Activated CD4-positive, CD25-positive, alpha-beta regulatory T cell treated with anti-CD3 and anti-CD28 coated beads, Interleukin-2, amount 50 U/mL, for 16 hours (primary cell): ENCODE results near the gene PTPRM.

Source experiments
- DNase-seq: peaks from one replicate; pipeline ENCODE4 v3.0.0-alpha.2; 2020; ENCODE audit warnings: low read depth, low spot score

The PTPRM gene

DNA sequence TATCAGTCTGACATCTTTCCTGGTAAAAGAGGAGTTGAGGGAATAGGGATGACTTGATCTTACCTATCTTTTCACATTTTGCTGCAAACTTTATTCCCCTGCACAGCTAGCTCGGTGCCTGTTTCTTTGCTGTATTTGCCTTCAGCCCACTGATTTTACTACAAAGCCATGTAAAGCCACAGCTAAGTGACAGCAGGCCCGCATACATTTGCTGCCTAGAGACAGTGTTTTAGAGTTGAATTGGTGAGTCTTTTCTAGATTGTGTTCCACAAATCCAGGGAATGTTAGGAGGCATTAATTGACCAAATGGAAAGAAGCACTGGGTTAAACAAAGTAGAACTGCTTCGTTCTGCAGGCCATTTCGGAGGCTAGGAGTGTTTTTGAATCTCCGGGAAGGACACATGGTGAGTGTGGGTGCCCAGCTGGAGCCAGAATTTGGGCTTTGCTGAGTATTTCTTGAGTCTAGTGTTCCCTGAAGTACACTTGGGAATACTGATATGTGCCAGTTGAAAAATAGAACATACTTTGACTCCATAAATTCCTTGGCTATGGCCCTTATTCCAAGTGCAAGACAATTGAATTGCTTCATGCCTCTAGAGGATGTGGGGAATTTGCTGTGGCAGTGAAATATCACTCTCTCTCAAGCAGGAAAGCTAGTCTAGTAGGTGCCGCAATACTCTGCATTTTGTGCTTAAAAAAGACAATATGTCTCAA, 329.8 kb downstream of the PTPRM start:
- no peak for DNase-seq

DNA sequence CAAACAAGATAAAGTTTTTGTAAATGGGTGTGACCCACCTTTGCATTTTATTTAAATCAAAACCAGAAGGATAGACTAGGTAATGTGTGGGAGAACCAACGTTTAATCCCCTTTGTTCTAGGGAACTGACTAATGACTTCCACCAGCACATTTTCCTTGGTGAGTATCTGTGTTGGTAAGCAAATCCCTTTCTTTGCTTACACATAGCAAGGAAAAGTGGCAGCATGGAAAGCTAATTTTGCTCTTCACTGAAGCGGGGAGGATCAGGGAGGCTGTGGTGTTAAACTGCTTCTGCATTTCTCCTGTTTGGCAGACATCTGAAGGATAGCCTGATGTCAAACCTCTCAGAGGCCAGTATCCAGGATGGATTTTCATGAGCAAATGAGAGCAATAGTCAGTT, 331.1 kb downstream of the PTPRM start:
- DNase-seq: no peak

- DNase-seq: no peak
These were observed 332.0 kb downstream of the PTPRM start for GRCh38 chr18:7899078-7899477.

DNA sequence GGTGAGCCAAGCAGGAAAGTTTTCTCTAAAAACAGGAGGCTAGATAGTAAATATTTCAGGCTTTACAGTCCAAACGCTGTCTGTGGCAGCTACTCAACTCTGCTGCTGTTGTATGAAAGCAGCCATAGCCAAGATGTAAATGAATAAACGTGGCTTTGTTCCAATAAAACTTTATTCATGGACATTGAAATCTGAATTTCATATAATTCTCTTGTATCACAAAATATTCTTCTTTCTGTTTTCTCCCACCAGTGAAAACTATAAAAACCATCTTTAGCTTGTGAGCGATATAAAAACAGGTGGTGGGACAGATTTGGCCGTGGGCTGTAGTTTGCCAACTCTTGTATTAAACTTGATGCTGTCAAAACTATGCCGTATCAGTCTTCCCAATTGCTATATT, 333.0 kb downstream of the PTPRM start:
- no peak for DNase-seq

DNA sequence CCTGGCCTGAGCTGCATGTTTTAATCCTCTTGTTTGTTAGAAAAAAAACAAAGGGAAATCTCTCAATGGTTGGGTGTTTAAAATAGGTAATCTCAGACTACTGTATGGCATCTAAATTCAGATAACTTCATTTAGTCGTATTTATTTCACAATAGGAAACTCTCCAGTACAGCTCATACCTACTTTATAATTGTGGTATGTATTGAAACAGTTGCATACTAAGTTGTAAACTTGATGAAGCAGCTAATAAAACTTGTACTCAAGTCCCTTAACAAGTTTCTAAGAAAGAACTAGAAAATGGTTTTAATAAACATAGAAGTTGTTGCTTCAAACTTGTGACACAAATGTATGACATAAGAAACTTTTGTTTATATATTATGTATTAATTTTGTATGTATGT, 334.5 kb downstream of the PTPRM start:
- no peak for DNase-seq

DNA sequence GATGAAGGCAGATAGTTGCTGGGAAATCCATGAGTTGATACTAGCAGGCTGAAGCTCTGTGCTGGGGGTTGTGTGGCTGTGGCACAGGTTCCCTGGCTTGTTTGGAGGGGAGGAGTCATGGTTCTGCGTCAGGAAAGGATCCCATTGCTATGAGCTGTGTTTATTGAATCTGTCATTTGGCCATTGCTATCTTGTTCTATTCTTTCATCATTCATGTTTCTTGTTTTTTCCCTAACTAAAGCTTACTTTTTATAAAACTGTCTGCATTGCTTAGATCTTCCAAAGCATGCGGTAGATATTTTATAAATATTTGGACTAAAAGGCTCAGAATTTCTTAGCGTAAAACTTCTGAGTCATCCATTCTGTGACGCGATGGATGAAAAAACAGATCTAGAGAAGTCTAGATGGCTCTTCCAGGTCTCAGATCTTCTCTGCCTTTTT, 335.3 kb downstream of the PTPRM start:
- DNase-seq: no peak

DNA sequence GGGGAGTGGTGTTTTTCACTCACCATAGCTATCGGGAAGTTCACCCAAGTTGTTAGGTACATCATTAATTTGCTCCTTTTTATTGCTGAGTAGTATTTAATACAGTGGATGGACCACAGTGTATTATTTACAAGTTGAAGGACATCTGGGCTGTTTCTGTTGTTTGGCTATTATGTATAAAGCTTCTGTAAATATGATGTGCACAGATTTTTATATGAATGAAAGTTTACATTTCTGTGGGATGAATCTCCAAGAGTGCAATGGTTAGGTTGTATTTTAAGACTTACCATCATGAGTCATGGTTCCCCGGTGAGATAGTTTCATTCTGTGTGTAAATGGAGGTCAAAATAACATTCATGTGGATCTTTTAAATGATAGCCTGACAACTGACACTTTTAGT, 337.4 kb downstream of the PTPRM start:
- no peak for DNase-seq

DNA sequence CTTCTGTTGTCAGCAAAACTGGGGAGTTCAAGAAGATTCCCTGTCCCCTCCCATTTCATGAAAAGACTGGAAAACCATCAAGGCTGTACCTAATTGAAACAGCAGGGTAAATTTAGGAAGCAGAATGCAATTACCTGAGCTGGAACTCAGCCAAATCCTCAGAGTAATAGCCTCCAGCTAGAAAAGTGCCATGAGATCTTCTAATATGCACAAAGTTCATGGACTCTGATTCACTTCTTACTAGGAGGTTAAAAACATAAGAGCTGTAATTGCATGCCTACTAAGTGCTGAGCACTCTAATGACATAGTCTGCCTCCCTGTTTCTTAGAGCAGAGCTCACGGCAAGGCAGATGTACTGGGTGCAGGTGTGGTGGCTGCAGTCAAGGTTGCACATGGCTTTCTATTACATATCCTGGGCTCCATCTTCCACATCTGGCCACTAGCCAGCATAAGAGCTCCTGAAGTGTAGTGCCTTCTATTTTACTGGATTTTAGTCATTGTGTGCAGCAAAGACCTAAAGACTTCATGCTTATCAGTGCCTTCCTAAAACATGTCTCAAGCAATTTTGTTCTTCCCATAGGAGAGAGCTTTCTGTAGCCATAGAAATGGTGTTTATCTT, 341.7 kb downstream of the PTPRM start:
- no peak for DNase-seq

- DNase-seq: no peak
These were observed 347.9 kb downstream of the PTPRM start for GRCh38 chr18:7914834-7915670.

- DNase-seq: no peak
These were observed 351.6 kb downstream of the PTPRM start for GRCh38 chr18:7918701-7919100.

GRCh38 chr18:7919565-7919964, 352.4 kb downstream of the PTPRM start:
- no peak for DNase-seq

GRCh38 chr18:7921938-7922587, 354.9 kb downstream of the PTPRM start:
- no peak for DNase-seq

- DNase-seq: no peak
These were observed 356.0 kb downstream of the PTPRM start for GRCh38 chr18:7923105-7923504.

DNA sequence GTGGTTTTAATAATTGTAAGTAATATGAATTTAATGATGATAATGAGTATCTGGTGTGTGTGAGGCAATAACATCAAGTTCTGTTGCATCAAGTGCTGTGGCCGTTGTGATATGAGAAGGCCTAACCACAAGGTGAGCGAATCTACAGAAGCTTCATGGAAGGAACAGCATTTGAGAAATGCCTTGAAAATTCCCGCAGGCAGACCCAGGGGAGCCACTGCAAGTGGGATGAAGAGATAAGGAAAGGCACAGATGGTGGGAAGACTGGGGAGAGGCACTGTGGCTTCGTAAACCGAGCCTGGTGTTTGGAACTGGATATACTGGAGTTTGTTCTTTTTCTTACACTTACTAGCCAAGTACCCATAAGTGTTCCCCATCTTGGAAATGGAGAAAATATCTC, 357.5 kb downstream of the PTPRM start:
- DNase-seq: no peak

GRCh38 chr18:7926526-7926925, 359.4 kb downstream of the PTPRM start:
- no peak for DNase-seq

DNA sequence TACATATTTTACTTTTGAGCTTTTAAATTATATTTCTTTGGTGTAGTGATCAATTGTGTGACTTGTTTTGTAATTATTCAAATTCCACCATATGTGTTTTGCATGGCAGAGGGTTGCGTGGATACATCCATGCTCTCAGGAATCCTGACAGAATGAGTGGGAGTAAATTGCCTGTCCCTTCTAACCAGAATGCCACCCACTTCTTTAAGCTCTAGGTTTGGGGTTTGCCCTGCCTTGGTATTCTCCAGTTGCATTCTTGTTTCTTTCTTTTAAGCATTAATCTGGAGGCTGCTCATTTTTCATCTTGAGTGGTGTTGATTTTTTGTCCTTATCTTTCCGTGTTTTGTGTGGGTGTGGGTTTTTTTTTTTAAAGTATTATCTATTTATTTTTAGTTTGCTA, 360.0 kb downstream of the PTPRM start:
- DNase-seq: no peak

DNA sequence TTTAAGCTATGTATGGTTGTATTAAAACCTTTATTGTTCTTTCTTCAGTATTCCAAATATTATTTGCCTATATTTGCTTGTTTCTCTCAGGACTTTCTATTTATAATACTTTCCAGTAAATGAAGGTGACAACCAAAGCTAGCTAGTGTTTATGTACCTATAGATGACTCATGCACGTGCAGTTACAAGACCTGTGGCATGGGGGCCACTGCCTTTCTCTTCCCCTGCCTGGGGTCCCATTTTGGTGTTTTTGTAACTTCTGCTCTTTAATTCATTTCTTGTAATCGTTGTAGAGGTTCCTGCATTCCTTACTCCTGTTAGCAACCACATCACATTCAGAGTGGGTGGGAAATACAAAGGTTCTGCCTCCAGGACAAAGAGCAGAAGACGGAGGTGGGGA, 364.6 kb downstream of the PTPRM start:
- DNase-seq: no peak

DNA sequence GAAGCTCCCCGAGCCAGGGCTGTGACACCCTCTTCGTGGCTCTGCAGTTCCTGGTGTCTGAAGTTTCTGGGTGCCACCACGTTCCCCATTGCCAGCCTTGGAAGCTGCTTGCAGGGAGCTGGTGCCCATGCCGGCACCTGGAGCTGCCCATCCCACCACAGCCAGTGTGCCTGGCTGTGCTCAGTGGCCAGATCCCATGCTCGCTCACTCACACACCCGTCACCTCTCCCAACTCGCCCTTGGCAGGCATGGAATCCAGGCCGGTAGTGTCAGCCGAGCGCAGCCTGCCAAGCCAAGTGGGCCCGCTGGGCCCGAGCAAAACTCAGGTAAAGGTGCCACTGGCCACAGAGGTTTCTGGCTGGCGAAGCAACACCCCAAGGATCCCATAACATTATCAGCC, 370.2 kb downstream of the PTPRM start:
- DNase-seq: no peak

GRCh38 chr18:7939521-7939920, 372.4 kb downstream of the PTPRM start:
- no peak for DNase-seq

DNA sequence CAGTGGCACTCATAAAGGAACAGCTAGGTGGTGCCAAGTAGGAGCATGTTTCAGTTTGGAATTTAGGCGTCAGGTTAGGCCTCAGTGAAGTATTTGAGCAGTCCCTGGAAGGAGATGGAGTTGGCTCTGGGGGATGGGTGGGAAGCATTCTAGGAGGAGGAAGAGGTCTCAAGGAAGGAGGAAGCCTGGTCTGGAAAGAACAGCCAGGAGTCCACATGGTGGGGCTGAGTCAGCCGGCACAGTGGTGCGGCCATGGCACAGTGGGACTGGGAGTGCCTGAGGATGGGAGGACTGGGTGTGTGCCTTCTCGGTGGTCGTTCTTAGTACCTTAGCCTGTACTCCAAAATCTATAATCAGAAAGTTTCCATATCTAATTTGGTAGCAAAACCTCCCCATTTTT, 373.3 kb downstream of the PTPRM start:
- no peak for DNase-seq

DNA sequence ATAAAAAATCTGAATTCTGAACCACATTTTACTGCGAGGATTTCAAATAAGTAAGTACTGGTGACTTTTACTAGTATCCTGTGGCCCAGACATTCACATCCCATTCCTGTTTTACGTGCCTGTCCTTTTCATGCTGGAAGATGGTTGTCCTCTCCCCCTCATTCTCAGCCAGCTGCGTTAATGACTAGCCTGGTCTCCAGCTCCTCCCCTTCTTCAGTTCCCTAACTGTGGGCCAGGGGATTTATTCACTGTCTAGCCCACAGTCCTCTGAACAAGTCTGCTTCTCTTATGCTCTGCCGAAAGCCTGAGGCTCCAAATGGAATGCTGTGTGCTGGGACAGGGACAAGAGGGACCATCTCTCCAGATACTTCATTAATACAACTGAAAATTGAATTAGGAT, 373.9 kb downstream of the PTPRM start:
- no peak for DNase-seq

GRCh38 chr18:7941533-7941932, 374.4 kb downstream of the PTPRM start:
- no peak for DNase-seq
